Activated T-cell treated with anti-CD3 and anti-CD28 coated beads for 1 hour (primary cell): ENCODE data around the gene MPP3.
"Not testable (repeated sequence)": the region's sequence is repeated elsewhere in the genome, so short reads cannot be mapped to it uniquely, and the experiment has no call there.

Experiments
- DNase-seq: peaks from one replicate; pipeline ENCODE4 v3.0.0-alpha.2; 2020; ENCODE audit warnings: low read depth

The MPP3 gene

GRCh38 chr17:43803758-43804157, 29.2 kb downstream of the MPP3 start:
- no peak for DNase-seq

GRCh38 chr17:43801844-43802243, 31.1 kb downstream of the MPP3 start:
- DNase-seq = no peak

GRCh38 chr17:43800736-43801135, 32.2 kb downstream of the MPP3 start:
- no peak for DNase-seq

- no peak for DNase-seq
Measured at GRCh38 chr17:43799047-43799446, 33.9 kb downstream of the MPP3 start.

- DNase-seq = not testable (repeated sequence)
Measured at GRCh38 chr17:43798024-43798423, 34.9 kb downstream of the MPP3 start.

- DNase-seq = not testable (repeated sequence)
Measured at GRCh38 chr17:43792668-43793067, 40.3 kb downstream of the MPP3 start.

GRCh38 chr17:43791589-43791988, 41.4 kb downstream of the MPP3 start:
- DNase-seq = no peak

- DNase-seq = no peak
Measured at GRCh38 chr17:43790311-43790940, 42.5 kb downstream of the MPP3 start.

GRCh38 chr17:43789482-43789881, 43.5 kb downstream of the MPP3 start:
- no peak for DNase-seq

- DNase-seq = no peak
Measured at GRCh38 chr17:43788540-43788939, 44.4 kb downstream of the MPP3 start.

- DNase-seq = no peak
Measured at GRCh38 chr17:43787728-43788127, 45.2 kb downstream of the MPP3 start.

- DNase-seq = no peak
Measured at GRCh38 chr17:43784628-43785101, 48.3 kb downstream of the MPP3 start.

GRCh38 chr17:43784068-43784467, 48.9 kb downstream of the MPP3 start:
- no peak for DNase-seq

GRCh38 chr17:43782913-43783680, 49.8 kb downstream of the MPP3 start:
- DNase-seq = no peak

GRCh38 chr17:43780135-43780534, 52.8 kb downstream of the MPP3 start, which contains the start of gene CFAP97D1:
Gene CFAP97D1, plus strand, starts transcription at chr17:43780435. Its CDS starts 28 bp downstream, at chr17:43780463.
- DNase-seq = no peak

GRCh38 chr17:43779145-43780125, 53.5 kb downstream of the MPP3 start:
- DNase-seq = no peak

- peak; percentile 54 for DNase-seq
Measured at GRCh38 chr17:43778337-43779144, 54.4 kb downstream of the MPP3 start, which contains the start of gene DUSP3. Gene DUSP3, minus strand, starts transcription at chr17:43778977. Its CDS starts 53 bp downstream, at chr17:43778924.

- no peak for DNase-seq
Measured at GRCh38 chr17:43774304-43775250, 58.4 kb downstream of the MPP3 start.

GRCh38 chr17:43772877-43773648, 59.9 kb downstream of the MPP3 start:
- no peak for DNase-seq
